HG03565 (cell line): ENCODE results near the gene HOXD8.

Source experiments
- ATAC-seq: cut with Tn5 transposase; IDR thresholded peaks from one replicate; pipeline ENCODE4 v1.9.1; 2021; ENCODE audit warnings: mild to moderate bottlenecking, moderate library complexity; ENCODE audit not compliant: unreplicated experiment

Gene HOXD8

DNA sequence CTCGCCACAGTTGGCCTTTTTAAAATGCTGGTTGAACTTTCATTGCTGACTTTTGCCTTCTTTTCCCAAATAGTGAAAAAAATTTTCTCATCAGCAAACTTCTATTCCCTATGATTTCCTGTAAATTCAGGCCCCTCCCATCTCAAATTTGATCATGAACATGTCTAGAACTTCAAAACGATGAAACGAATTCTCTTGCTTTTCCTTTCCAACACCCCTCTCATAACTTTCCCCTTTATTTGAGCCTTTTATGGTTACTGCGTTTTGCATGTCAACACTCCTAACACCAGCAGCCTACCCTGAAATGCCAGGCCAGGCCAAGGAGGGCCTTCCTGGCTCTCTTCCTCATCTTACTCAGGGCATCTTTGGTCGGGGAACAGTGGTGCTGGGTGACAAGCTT lies 38.6 kb upstream of the HOXD8 start:
- ATAC-seq: no peak

DNA sequence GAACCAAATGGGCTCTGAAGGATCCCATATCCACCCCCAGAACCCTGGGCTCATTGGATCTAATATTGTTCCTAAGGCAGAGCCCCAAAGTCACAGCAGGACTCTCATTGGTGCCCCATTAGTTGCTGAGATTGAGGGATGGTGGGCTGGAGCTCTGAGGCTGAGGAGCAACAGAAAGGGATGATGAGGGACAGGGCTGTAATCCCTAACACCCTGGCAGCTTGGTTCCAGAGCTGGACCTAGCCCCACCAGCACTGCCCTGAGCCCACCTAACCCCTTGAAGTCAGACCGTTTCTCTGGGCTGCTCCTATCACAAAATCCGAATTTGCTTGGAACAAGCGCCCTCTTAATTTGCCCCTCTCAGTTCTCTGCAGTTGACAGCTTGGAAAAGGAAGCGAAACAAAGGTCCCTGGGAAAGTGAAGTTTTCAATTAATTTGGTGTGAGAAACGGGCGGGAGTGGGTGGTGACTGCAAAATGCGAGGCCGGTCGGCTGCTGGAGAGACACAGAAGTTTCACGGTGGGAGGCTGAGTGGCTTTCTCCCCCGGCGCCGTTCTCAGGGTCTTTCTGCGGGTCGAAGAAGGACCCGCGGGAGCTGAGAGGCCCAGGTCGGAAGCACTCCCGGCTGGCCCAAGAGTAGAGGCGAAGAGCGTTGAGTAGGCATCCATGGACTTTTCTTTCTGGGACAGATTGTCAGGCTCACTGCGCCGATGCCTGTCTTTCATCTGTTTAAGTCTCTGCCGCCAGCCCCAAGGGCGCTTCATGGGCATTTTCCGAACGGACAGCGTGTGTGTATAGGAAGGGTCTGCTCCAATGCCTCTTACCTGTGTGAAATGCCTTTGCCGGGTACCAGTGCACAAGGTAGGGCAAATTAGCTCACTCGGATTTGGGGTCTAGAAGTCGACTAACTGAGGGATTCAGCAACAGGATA lies 37.9 kb upstream of the HOXD8 start:
- no peak for ATAC-seq

DNA sequence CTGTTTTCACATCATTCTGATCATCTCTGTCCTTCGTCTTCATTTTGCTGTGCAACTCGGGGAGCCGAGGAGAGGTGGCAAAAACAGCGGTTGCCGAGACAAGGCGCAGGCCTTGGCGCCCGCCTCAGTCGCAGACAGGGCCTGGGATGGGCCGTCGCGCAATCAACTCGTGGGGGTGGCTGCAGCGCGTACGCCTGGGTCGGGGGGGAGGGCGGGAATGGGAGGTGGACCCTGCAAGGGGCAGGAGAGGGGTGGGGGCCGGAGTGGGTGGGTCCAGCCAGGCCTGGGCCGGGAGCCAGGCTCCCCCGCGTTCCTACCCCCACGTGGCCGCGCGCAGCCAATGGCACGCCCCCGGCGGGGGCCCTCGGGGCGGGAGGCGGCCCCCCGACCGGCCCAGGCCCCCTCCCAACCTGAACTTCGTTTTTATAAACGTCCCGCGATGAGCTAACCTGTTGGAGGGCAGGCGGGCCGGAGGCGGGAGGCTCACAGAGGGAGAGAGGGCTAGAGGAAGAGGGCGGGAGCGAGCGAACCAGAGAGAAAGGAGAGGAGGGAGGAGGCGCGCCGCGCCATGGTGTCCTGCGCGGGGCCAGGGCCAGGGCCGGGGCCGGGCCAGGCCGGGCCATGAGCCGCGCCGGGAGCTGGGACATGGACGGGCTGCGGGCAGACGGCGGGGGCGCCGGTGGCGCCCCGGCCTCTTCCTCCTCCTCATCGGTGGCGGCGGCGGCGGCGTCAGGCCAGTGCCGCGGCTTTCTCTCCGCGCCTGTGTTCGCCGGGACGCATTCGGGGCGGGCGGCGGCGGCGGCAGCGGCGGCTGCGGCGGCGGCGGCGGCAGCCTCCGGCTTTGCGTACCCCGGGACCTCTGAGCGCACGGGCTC lies 37.0 kb upstream of the HOXD8 start, which contains the start of gene HOXD13:
Gene HOXD13, plus strand, starts transcription at position 452 of the 875 bp plus-strand sequence. Its CDS starts 170 bp downstream, at position 622.
- ATAC-seq: no peak

DNA sequence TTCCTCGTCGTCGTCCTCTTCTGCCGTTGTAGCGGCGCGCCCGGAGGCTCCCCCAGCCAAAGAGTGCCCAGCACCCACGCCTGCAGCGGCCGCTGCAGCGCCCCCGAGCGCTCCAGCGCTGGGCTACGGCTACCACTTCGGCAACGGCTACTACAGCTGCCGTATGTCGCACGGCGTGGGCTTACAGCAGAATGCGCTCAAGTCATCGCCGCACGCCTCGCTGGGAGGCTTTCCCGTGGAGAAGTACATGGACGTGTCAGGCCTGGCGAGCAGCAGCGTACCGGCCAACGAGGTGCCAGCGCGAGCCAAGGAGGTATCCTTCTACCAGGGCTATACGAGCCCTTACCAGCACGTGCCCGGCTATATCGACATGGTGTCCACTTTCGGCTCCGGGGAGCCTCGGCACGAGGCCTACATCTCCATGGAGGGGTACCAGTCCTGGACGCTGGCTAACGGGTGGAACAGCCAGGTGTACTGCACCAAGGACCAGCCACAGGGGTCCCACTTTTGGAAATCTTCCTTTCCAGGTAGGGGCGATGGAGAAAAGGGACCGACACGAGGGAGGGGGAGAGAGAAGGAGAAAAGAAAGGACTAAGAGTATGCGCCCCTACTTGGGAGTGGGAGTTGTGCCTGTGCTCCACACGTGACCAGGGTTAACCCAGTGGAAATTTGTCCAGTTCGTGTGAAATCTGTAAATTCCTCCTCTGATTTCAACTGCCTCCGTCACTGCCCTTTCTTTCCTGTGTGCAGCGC lies 36.2 kb upstream of the HOXD8 start:
- ATAC-seq: no peak

DNA sequence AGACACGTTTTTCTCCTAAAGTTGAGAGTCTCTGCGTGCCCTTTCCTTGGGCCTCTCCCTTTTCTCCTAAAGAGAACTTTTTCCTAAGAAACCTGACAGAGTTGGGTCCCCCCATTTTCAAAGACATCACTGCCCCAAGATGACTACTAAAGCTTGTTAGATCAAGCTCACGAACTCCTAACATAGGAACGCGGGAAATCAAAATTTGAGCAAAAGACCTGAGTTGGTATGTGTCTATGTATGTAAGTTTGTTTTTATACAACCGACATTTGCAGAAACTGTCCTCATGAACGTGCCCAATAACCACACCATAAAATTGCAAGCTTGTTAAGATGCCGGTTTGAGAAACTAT lies 35.6 kb upstream of the HOXD8 start:
- no peak for ATAC-seq

DNA sequence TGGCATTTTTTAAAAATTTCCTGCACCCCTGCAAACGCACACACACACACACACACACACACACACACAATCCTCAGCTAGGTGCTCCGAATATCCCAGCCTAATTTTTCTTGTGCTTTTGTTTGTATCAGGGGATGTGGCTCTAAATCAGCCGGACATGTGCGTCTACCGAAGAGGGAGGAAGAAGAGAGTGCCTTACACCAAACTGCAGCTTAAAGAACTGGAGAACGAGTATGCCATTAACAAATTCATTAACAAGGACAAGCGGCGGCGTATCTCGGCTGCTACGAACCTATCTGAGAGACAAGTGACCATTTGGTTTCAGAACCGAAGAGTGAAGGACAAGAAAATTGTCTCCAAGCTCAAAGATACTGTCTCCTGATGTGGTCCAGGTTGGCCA lies 35.2 kb upstream of the HOXD8 start:
- ATAC-seq: no peak

DNA sequence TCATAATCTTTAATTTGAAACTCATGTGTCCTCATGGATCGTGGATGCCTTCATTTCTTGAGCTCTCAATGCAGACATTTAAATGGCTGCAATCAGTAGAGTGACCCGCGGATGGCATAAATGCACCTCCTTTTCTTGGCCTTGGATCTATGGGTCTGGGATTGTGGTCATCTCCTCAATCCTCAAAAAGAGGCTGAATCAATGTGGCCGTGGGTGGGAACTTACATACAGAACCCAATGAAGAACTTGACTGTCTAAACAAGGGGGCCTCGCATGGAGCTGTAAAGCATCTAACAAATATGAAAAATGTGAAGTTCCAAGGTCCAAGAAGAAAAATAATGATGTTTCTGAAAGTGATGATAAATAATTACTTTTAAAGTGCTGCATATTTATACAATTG lies 34.1 kb upstream of the HOXD8 start:
- no peak for ATAC-seq

DNA sequence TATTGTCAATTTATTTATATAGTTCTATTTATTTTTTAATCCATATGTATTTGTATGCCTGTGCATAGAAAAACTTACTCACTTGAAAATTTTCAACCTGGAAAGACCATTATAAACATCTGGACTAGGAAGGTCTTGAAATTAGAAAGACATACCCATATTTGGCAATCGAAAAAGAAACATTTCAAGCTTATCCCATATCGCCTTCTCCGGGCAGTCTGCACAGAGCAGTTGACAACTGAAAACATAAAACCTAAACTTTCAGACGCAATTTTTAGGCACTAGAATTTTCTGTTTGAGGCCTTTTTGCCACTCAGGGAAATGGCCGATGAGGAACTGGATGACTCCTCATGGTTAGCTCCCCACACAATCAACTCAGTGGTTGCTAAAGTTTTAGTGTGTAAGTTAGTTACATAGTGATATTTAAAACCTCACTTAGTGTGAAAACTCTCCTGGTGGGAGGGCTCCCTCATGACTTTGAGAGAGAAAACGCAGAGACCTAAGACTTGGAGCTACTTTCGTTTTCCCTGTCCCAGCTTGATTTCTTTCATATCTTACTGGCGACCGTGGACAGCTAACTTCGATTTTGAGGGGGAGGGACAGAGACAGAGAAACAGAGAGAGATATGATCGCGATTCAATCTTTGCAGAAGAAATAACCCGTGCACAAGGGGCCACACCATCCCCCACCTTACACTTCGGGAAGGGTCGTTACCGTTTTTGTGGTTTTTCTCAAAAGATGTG lies 33.1 kb upstream of the HOXD8 start:
- no peak for ATAC-seq

DNA sequence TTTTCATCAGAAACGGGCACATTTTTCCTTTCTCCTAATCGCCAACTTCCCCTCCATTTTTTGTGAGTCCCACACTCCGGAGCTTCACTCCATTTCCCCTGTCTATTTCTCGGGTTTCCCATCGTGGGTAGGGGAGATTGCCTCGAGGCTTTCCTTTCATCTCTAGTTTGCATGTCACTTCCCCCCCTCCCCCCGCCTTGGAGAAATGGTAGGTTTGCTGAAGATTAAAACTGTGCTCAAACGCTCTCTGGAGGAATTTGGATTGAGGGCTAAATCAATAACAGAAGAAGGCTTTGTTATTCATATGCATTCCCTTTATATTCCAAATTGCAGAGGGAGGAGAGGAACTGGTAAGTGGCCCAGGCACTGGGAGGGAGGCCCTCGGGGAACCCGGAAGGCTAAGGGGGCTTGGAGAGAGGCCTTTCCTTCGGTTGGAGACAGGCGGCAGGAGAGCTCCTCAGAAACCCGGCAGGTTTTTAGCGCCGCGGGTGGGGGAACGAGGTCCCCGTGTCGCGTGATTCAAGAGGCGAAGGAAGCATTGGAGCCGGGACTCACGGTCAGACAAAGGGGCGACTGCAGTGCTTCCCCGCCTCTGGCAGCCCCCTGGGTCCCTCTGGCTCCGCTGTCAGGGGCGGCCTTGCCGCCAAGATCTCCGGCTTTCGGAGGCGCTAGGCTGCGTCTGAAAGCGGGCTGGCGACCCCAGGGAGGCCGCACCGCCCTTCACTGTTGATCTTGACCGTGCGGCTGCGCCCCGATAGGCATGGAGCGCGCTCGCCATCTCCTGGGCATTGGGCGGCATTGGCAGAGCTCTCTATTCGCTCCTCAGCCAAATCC lies 32.3 kb upstream of the HOXD8 start:
- ATAC-seq: no peak

DNA sequence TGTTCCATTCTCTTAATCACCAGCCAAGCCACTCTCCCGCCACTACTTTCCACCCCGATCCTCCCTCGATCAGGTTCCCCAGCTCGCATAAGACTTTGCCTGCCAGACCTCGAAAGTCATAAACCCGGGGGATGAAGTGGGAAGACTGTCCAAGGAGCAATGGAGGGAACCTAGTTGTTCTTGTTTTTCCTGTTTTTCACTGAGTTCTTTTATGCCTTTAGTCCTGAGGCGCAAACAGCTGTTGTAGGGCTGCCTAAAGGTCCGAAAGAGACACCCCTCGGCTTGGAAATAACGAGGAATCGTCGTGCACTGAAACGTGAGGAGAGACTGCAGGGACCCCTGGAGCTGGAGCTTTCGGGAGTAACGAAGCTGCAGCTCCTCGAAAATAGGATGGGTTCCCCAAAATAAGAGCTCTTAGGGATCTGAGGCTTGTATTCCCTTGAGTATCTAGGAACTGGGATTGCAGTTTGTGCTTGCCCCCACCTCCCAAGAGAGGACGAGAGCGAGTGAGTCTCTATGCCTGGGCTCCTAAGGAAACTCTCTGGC lies 31.6 kb upstream of the HOXD8 start:
- ATAC-seq: no peak

DNA sequence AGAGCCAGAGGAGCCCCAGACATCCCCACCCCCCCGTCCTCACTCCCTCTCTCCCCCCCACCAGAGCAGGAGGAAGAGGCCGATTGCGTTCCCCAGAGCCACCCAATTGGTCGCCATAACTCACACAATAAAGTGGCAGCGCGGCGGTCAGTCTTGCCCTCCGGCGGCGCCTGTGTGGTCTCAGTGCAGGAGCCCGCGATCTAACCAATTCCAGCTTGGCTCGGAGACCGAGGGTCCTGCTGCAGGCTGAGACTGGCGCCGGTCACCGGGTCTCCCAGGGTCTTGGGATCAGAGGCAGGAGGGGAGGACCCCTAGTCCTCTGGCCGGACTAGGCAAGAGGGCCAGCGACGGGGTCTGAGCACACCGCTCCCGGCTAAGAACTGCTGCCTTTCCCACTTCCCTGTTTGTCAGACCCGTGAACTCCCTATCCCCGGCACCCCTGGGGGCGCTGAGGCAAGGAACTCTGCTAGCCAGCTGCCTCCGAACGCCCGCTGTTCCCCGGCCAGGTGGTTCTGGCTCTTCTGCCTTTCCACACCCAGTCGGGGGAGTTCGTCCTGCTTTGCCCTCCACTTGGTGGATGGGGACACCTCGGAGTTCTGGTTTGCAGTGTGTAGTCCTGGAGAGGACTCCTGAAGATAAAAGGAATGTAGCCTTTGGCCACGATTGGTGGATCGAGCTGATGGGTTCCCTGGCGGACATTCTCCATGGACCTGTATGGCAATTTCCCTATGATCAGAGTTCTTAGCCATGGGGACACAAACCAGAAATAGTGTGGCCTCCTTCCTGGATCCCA lies 30.9 kb upstream of the HOXD8 start:
- no peak for ATAC-seq

DNA sequence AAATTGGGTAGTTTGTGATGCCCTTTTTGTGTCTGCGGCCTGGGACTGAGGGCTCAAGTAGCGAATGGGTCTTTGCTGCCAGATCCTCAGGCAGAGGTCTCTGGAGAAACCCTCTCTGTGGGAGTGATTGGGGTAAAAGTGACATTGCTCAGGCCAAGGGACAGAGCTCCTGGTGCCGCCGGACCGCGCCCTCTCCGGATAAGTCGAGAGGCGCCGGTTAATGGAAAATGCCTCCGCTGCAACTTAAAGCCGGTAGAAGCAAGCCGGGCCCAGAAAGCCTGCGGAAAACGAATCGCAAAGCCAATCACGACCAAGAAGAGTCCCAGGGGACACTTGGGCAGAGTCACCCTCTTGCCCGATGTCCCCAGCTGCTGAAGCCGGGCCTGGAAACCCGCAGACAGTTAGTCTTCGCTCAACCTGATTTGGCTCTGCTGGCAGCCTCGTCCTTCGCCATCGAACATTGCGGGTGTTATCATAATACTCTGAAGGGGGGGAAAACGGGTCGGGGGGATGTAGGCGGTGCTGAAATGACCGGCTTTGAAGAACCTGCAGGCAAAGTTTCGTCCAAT lies 30.3 kb upstream of the HOXD8 start:
- ATAC-seq: no peak

DNA sequence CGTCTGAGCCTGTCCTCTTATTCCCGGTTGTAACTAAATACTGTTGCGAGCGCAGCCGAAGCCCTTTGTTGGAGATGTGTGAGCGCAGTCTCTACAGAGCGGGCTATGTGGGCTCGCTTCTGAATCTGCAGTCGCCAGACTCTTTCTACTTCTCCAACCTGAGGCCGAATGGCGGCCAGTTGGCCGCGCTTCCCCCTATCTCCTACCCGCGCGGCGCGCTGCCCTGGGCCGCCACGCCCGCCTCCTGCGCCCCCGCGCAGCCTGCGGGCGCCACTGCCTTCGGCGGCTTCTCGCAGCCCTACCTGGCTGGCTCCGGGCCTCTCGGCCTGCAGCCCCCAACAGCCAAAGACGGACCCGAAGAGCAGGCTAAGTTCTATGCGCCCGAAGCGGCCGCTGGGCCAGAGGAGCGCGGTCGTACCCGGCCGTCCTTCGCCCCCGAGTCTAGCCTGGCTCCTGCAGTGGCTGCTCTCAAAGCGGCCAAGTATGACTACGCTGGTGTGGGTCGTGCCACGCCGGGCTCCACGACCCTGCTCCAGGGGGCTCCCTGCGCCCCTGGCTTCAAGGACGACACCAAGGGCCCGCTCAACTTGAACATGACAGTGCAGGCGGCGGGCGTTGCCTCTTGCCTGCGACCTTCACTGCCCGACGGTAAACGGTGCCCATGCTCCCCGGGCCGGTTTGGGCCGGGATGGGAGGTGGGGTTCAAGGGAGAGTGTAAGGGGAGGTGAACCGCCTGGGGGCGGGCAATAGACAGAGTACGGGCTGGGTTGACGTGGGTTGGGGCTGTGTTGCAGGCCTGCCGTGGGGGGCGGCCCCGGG lies 29.6 kb upstream of the HOXD8 start, which contains the start of gene HOXD12:
Gene HOXD12, plus strand, starts transcription at position 68 of the 819 bp plus-strand sequence. Its CDS starts 7 bp downstream, at position 75.
- ATAC-seq: no peak

DNA sequence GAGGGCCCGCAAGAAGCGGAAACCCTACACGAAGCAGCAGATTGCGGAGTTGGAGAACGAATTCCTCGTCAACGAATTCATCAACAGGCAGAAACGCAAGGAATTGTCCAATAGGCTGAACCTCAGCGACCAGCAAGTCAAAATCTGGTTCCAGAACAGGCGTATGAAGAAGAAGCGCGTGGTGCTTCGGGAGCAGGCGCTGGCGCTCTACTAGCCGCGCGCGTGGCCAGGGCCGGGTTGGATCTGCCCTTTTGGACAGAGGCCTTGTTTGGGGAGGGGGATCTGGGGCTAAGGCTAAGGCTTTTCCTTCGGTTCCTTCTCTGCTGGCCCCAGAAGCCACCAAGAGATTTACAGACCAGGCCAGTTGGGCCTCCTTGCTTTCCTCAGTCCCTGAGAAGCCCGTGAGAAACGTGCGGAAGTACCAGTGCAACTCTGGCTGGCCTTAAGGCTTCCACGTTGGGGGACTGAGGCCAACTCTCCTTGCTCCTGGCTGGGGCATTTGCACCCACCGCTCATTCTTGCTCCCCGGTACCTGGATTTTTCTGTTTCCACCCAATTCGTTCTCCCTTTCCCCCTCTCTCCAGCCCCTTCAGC lies 28.9 kb upstream of the HOXD8 start:
- no peak for ATAC-seq

DNA sequence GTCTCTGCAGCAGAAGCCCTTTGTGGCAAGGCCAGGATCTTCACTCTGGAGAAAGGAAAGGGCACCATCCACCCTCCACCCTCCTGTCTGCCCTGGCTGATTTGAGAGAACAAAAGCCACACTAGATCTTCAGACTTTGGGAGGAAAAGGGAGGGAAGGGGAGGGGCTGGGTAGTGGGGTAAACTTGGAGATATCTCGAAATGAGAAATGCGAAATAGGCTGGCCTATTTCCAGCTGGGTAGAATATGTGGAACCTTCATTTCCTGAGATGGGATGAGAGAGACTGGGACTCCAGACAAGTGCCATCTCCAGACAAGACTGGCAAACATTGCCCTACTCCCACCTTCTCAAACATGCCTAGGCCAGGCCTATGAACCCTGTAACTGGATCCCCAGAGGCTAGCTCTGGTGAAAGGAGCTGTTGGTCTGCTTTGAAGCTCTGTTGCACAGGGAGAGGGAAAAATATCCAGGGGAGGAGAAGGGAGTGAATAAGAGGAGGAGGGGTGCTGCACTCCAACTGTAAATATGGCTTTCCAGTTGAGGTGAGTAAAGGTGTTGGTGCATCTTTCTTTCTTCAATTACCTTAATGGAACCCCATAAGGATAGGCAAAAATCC lies 28.2 kb upstream of the HOXD8 start:
- ATAC-seq: no peak

DNA sequence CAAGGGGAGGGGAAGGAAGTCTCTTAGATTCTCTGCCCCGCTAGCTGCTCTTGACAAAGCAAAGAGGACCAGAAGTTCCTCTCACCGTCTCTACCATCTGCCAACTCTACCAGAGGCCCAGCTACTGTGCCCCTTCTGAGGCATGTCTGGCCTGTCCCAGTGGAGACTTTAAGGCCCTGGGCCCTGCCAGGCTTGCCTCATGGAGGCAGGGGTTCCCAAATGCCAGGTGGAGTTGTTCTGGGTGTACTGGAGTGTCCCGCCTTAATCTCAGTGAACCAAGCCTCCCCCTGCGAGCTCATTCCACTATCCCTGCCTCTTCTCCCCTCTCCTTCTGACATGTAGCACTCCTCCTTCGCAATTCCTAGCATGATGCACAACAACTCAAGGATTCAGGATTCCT lies 27.7 kb upstream of the HOXD8 start:
- ATAC-seq: no peak
